ENCODE data around the gene RAP1B.

Gene RAP1B

DNA sequence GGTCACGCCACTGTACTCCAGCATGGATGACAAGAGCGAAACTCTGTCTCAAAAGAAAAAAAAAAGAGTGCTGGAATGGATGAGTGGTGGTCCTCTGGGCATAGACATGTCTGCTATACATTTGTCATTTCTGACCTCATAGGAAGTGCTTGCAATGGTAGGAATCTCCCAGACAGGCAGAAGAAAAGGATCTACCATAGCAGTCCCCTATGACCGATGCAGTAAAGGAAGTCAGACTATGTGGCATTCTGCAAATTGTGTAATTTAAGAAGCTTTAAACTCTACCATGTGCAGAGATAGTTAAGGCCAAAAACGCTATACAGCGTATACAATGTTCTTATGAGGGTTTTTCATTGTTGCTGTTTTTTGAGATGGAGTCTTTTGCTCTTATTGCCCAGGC lies 24.7 kb upstream of the RAP1B start:
- H3K27ac ChIP-seq (ENCODE audit: low read length), result no peak overlapping the region
- H3K9me3 ChIP-seq (replicated peaks; ENCODE audit: insufficient read depth, low read length), result no peaks in the 10 kb centered on the region; the same call in 1 of the 2 replicates
- DNase-seq, result no peak
- H3K27me3 ChIP-seq (replicated peaks; ENCODE audit: insufficient read depth, low read length), result no peaks in the 10 kb centered on the region
- no peaks in the 10 kb centered on the region for H4K20me1 ChIP-seq (ENCODE audit: insufficient read depth, low read length)
- TF ChIP-seq, protein P1, sequence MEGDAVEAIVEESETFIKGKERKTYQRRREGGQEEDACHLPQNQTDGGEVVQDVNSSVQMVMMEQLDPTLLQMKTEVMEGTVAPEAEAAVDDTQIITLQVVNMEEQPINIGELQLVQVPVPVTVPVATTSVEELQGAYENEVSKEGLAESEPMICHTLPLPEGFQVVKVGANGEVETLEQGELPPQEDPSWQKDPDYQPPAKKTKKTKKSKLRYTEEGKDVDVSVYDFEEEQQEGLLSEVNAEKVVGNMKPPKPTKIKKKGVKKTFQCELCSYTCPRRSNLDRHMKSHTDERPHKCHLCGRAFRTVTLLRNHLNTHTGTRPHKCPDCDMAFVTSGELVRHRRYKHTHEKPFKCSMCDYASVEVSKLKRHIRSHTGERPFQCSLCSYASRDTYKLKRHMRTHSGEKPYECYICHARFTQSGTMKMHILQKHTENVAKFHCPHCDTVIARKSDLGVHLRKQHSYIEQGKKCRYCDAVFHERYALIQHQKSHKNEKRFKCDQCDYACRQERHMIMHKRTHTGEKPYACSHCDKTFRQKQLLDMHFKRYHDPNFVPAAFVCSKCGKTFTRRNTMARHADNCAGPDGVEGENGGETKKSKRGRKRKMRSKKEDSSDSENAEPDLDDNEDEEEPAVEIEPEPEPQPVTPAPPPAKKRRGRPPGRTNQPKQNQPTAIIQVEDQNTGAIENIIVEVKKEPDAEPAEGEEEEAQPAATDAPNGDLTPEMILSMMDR (IDR thresholded peaks at IDR 0.05; ENCODE audit: low read length), result no peak
- TF ChIP-seq EZH2 (optimal IDR thresholded peaks at IDR 0.05; ENCODE audit: low read depth, low read length) (no peak), EZH2phosphoT487 (IDR thresholded peaks at IDR 0.05; ENCODE audit: low read length) (no peak)
- no peaks in the 10 kb centered on the region for H3K79me2 ChIP-seq (ENCODE audit: low read length)
- H3K36me3 ChIP-seq (replicated peaks; ENCODE audit: insufficient read depth, low read length), result no peaks in the 10 kb centered on the region
- H3K4me2 ChIP-seq (ENCODE audit: low read depth, low read length), result no peak overlapping the region
- H3K9ac ChIP-seq (ENCODE audit: low read length), result no peak overlapping the region
- H3K9me2 ChIP-seq (replicated peaks; ENCODE audit: insufficient read depth, low read length), result no peaks in the 10 kb centered on the region
- H3K4me1 ChIP-seq (ENCODE audit: low read length), result peaks cover 4% of the 10 kb centered on the region; the same call in 1 of the 2 replicates
- H3K4me3 ChIP-seq (ENCODE audit: low read length), result no peak overlapping the region
- H3F3A ChIP-seq (ENCODE audit: insufficient read depth, low read length), result no peaks in the 10 kb centered on the region
- no peak overlapping the region for H2AFZ ChIP-seq (ENCODE audit: low read length)

DNA sequence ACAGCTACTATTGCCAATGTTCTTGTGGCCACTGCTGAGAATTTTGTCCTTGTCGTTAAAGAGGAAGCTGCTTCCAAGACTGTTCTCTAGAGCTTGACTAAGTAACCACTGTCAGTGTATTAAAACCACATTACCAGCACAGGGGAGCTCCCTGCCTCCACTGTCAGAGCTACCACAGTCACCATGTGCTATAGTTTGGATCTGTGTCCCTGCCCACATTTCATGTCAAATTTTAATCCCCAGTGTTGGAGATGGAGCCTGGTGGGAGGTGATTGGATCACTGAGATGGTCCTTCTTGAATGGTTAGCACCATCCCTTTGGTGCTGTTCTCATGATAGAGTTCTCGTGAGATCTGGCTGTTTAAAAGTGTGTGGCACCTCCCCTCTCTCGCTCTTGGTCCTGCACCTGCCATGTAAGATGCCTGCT lies 23.2 kb upstream of the RAP1B start:
- peaks cover 13% of the 10 kb centered on the region; the same call in 1 of the 2 replicates for H3F3A ChIP-seq (ENCODE audit: insufficient read depth, low read length)
- no peak overlapping the region for H2AFZ ChIP-seq (ENCODE audit: low read length)
- TF ChIP-seq EZH2phosphoT487 (IDR thresholded peaks at IDR 0.05; ENCODE audit: low read length), result no peak
- TF ChIP-seq, protein P1 (IDR thresholded peaks at IDR 0.05; ENCODE audit: low read length), result no peak
- TF ChIP-seq EZH2 (optimal IDR thresholded peaks at IDR 0.05; ENCODE audit: low read depth, low read length), result no peak
- no peaks in the 10 kb centered on the region for H3K79me2 ChIP-seq (ENCODE audit: low read length)
- H3K9ac ChIP-seq (ENCODE audit: low read length), result no peak overlapping the region
- no peaks in the 10 kb centered on the region for H3K27me3 ChIP-seq (replicated peaks; ENCODE audit: insufficient read depth, low read length)
- no peaks in the 10 kb centered on the region for H4K20me1 ChIP-seq (ENCODE audit: insufficient read depth, low read length)
- H3K27ac ChIP-seq (ENCODE audit: low read length), result no peak overlapping the region
- H3K36me3 ChIP-seq (replicated peaks; ENCODE audit: insufficient read depth, low read length), result no peaks in the 10 kb centered on the region
- H3K9me3 ChIP-seq (replicated peaks; ENCODE audit: insufficient read depth, low read length), result no peaks in the 10 kb centered on the region; the same call in 1 of the 2 replicates
- H3K4me3 ChIP-seq (ENCODE audit: low read length), result no peak overlapping the region
- no peak for DNase-seq
- peaks cover 16% of the 10 kb centered on the region for H3K4me1 ChIP-seq (ENCODE audit: low read length)
- H3K4me2 ChIP-seq (ENCODE audit: low read depth, low read length), result no peak overlapping the region
- no peaks in the 10 kb centered on the region for H3K9me2 ChIP-seq (replicated peaks; ENCODE audit: insufficient read depth, low read length)

DNA sequence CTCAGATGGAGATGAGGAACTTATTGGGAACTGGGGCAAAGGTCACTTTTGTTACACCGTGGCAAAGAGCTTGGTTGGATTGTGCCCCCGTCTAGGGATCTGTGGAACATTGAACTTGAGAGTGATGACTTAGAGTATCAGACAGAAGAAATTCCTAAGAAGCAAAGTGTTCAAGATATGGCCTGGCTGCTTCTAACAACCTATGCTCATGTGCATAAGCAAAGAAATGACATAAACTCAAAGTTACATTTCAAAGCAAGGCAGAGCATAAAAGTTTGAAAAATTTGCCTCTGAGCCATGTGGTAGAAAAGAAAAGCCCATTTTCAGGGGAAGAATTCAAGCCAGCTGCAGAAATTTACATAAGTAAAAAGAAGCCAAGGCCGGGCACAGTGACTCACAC lies 21.5 kb upstream of the RAP1B start:
- H3K27me3 ChIP-seq (replicated peaks; ENCODE audit: insufficient read depth, low read length), result no peaks in the 10 kb centered on the region
- no peak overlapping the region for H3K9ac ChIP-seq (ENCODE audit: low read length)
- no peaks in the 10 kb centered on the region for H3K9me2 ChIP-seq (replicated peaks; ENCODE audit: insufficient read depth, low read length)
- no peaks in the 10 kb centered on the region for H4K20me1 ChIP-seq (ENCODE audit: insufficient read depth, low read length)
- TF ChIP-seq EZH2phosphoT487 (IDR thresholded peaks at IDR 0.05; ENCODE audit: low read length), result no peak
- no peak for TF ChIP-seq EZH2 (optimal IDR thresholded peaks at IDR 0.05; ENCODE audit: low read depth, low read length)
- TF ChIP-seq, protein P1 (IDR thresholded peaks at IDR 0.05; ENCODE audit: low read length), result no peak
- H3K4me2 ChIP-seq (ENCODE audit: low read depth, low read length), result no peak overlapping the region
- no peak overlapping the region for H3K27ac ChIP-seq (ENCODE audit: low read length)
- no peak overlapping the region for H2AFZ ChIP-seq (ENCODE audit: low read length)
- H3K4me3 ChIP-seq (ENCODE audit: low read length), result no peak overlapping the region
- H3K36me3 ChIP-seq (replicated peaks; ENCODE audit: insufficient read depth, low read length), result no peaks in the 10 kb centered on the region
- H3K4me1 ChIP-seq (ENCODE audit: low read length), result peaks cover 22% of the 10 kb centered on the region
- H3F3A ChIP-seq (ENCODE audit: insufficient read depth, low read length), result peaks cover 13% of the 10 kb centered on the region; the same call in 1 of the 2 replicates
- H3K79me2 ChIP-seq (ENCODE audit: low read length), result no peaks in the 10 kb centered on the region
- no peak for DNase-seq
- no peaks in the 10 kb centered on the region; the same call in 1 of the 2 replicates for H3K9me3 ChIP-seq (replicated peaks; ENCODE audit: insufficient read depth, low read length)

Measured in MM.1S (cell line).